Jurkat, Clone E6-1 (cell line): Measurements from ENCODE around the gene ALK.

Experiments
- DNase-seq: peaks from one replicate; pipeline ENCODE4 v3.0.0-alpha.2; 2011; ENCODE audit warnings: low read depth, low spot score
- H3K4me3 ChIP-seq: 2 replicates; pipeline ENCODE4 v1.5.1; 2011; ENCODE audit warnings: mild to moderate bottlenecking, low read length, control low read depth, moderate library complexity

ALK gene

DNA sequence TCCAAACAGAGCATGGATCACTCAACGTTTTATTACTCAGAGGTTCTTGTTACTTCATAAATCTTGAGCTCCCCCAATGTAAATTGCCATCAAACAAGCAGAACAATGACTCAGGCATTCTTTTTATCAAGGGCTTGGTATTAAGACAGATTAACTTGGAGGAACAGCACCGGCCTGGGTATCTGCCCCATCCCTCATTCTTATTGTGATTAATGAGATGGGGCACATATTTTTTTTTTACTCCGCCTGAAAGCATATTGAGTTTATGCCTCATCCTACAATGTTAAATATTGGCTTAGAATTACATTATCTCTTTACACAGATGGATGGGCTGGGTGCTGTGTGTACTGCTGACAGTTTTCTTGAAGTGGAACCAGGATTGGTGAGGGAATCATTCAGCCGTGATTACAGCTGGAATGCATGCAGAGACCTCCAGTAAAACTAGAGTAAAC, 418.9 kb downstream of the ALK start:
- H3K4me3 ChIP-seq = no peak overlapping the region
- no peak for DNase-seq

DNA sequence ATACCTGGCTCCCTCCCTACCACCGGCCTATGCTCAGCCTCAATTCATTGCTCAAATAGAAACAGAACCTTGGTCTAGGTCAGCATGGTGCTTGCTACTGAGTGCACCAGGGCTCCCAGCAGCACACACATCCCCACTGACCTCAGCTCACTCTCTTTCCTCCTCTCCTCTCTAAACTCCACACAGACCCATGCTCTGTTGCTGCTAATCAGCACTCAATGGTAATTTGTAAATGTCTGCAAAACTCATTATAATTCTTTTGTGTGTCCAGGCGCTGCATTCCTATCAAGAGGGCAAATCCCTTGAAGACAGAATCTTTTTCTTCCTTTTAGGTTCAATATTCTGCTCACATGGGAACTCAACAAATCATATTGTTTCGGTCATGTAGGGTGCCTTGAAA, 424.0 kb downstream of the ALK start:
- no peak for DNase-seq
- no peak overlapping the region for H3K4me3 ChIP-seq

- no peak overlapping the region for H3K4me3 ChIP-seq
- no peak for DNase-seq
These were observed 425.2 kb downstream of the ALK start for GRCh38 chr2:29496198-29496597.

DNA sequence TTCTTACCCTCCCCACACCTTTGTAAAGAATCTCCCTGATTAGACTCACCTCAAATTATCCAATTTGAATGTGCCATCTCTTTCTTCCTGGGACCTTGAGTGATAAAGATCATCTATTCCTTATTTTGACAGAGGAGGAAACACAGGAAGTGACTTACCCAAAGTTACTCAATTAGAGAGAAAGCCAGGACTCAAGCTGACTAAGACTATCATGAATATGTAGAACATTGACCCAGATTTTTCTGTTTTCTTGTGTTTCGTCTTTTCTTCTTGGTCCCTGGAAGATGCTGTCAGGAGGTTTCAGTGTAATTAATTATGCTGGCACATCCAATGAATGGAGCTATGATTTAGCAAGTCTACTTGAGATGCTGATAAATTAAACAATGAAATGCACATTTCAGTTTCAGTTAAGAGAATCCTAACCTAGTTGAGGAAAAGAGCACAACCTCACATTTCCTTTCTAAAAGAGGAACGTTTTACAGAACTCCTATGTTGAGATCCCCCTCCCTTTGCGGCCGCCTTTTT, 425.8 kb downstream of the ALK start:
- DNase-seq = no peak
- no peak overlapping the region for H3K4me3 ChIP-seq

DNA sequence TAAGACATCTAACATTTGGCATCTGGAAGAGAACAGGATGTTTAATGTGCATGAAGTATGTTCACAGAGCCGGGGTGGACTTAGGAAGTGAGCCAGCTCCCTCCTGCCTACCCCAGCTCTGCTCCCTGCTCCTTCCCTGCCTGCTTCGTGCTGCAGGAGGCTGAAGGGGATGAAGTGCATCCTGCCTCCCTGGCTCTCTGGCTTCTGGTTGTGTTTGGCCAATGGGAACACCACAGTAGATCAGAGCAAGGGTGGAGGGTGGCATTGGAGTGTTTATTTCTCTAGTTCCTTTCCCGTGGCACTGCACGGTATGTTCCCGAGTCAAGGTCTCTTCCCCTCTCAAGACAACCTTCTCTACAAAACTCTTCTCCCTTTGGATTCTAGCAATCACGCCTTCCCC, 426.3 kb downstream of the ALK start:
- H3K4me3 ChIP-seq = no peak overlapping the region
- no peak for DNase-seq

DNA sequence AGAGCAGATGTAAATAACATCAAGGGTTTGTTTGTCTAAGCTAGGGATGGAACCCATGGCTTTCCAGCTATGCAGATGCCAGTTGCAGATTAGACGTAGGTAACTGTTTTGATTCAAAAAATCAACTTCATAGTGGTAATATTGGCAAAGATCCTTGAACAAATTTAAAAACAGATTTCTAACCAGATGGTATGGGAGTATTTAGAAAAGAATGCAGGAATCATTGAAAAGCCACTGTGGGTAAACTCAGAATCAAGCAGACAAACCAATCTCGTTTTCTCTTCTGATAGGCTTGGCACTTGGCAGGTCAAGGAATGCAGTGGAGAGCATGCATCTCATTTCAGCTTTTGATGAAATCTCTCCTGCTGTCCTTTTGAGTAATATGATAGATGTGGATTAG, 428.7 kb downstream of the ALK start:
- DNase-seq = no peak
- H3K4me3 ChIP-seq = no peak overlapping the region

DNA sequence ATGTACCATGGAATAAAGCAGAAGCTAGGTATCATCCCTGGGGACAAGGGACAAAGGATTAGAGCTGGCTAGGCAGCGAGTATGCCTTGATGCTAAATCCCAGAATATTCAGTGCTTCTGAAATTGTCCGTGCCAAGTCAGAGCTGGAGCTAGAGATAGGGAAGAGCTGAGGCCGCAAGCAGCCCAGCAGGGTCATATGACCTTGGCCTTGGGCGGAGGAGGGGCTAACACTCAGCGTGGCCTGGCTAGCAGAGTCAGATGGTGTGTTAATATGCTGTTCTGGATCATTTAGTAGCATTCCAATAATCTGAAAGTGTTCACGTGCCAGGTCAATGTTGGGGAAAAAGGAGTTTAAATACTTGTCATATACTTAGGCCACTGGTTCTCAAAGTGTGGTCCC, 431.3 kb downstream of the ALK start:
- DNase-seq = no peak
- H3K4me3 ChIP-seq = no peak overlapping the region

DNA sequence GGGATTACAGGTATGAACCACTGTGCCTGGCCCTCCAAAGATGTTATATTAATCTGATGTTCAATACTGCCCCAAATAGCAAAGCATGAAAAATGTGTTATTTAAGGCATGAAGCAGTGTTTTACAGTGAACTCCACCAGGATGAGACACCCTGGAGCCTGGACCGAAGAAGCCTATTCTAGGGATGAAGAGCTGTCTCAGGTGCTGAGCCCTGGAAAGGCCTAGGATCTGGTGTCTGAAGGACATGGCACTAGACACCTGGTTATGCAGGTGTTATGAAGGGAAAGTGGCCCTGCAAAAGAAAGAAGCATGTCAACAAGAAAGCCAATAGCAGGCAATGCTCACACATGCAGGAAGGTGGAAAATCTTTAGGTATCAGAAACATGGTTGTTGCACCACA, 431.8 kb downstream of the ALK start:
- DNase-seq = no peak
- H3K4me3 ChIP-seq = no peak overlapping the region

- no peak overlapping the region for H3K4me3 ChIP-seq
- DNase-seq = no peak
These were observed 433.3 kb downstream of the ALK start for GRCh38 chr2:29487967-29488555.

DNA sequence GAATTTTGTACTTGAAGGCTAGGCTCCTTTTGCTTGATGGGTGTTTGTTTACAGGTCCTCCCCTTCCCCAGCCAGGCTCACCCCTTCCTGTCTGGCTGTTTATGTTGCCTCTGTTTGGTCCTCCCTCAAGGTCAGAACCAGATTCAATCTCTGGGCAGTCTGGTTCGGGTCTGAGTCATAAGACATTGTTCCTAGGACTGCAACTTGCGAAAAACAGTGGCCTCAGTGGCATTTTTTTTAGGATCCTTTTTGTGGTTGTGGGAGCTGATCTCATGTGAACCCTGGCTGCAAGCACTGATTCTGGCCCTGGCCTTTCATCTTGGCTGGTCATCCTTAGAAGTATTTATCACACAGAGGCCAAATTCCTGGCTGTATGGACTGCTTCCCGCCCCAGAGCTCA, 435.8 kb downstream of the ALK start:
- DNase-seq = no peak
- H3K4me3 ChIP-seq = no peak overlapping the region

GRCh38 chr2:29485117-29485516, 436.3 kb downstream of the ALK start:
- DNase-seq = no peak
- no peak overlapping the region for H3K4me3 ChIP-seq

GRCh38 chr2:29482867-29483266, 438.5 kb downstream of the ALK start:
- no peak overlapping the region for H3K4me3 ChIP-seq
- DNase-seq = no peak

DNA sequence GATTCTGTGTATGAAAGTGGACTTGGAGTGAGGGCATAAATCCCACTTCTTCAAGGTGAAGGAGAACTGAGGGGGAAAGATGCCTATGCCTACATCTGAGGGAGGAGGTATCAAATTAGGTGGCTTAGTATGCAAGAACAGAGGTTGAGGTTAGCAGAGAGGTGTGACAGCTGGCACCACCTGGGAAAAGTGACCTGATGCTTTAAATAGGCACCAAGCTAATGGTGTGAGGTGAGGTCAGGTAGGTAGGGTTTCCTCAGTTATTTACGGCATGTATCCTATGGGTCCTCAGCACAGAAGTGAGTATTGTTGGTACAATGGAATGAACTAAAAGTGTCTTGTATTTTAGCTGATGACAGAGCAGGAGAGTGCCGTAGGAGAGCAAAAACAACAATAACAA, 439.0 kb downstream of the ALK start:
- no peak overlapping the region for H3K4me3 ChIP-seq
- no peak for DNase-seq

- no peak for DNase-seq
- no peak overlapping the region for H3K4me3 ChIP-seq
These were observed 440.1 kb downstream of the ALK start for GRCh38 chr2:29481313-29481712.

GRCh38 chr2:29480426-29480825, 441.0 kb downstream of the ALK start:
- no peak overlapping the region for H3K4me3 ChIP-seq
- no peak for DNase-seq

DNA sequence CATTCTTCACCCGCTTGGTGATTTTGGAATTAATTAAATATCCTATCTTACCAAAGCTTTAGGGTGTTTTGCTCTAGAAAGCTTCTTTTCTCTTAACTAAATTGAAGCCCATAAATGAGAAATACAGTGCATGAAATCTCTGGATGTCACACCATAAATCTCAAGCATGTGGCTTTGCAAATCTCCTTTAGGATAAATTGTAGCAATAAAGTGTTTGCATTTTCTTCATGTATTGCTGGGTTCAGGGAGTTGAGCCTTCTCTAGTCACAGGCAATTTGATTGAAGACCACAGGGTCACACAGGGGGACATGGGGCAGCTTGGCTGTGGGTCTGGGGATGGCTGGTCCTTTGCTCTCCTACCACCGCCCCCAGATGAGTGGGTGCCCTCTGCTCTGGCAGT, 442.0 kb downstream of the ALK start:
- H3K4me3 ChIP-seq = no peak overlapping the region
- DNase-seq = no peak

DNA sequence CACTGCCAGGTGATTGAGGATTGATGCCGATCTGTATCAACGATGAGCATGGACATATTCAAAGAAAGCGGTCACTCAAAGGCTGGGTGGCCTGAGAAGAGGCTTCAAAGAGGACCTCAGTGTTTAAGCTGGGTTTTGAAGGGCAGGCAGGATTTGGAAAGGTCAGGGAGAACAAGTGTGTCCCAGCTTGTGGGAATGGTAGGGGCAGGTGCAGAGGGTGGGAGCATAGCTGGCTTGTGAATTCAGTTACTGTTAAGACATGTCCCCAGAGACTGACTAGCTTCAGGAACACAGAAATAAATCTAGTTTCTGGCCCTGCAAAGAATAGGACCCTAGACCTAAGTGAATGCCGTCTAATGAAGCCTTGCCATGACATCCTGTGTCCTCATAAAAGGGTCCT, 442.7 kb downstream of the ALK start:
- H3K4me3 ChIP-seq = no peak overlapping the region
- no peak for DNase-seq

DNA sequence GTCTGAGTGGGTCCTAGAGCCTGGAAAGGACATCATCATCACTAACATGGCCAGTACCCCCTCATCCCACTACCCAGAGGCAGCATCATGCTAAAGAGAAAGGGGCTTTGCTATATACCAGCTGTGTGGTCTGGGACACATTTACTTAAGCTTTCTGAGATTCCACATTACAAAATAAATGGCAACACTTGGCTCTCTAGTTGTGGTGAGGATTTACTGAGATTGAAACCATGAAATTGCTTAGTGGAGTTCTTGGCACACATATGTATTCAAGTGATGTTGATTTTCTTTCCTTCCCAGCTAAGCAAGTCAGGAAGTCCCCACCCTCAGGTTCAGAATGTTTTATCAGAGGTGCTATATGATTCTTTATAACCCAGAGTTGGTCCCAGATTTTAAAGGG, 444.2 kb downstream of the ALK start:
- no peak for DNase-seq
- H3K4me3 ChIP-seq = no peak overlapping the region

DNA sequence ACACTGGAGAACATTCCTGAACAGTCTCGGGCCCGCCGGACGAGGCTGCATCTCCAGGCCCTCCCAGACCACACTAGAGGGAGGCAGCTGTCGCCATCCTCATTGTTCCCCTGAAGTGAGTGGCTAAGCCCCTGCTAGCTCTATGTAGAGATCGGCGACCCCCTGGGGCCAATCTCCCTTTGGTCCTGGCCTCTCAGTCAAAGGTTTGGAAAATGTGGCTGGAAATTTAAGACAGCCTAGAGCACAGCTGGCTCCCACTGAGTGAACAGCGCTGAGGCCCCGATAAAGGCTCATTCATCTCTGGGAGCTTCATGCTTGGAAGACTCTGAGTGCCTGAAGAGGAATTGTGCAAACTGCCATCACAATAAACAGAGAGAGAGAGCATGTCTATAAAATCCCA, 445.9 kb downstream of the ALK start:
- no peak overlapping the region for H3K4me3 ChIP-seq
- no peak for DNase-seq

- no peak overlapping the region for H3K4me3 ChIP-seq
- DNase-seq = no peak
These were observed 451.4 kb downstream of the ALK start for GRCh38 chr2:29469961-29470360.

GRCh38 chr2:29469516-29469915, 451.9 kb downstream of the ALK start:
- no peak for DNase-seq
- H3K4me3 ChIP-seq = no peak overlapping the region
